Endothelial cell of umbilical vein (primary cell): ENCODE results near the gene PTPN3. TPM values are rescaled to one million over a fixed set of nuclear protein-coding genes. Genes with fewer than 3 reads are reported as not detected.

Experiments
- BruUV-seq: library from RNA; stranded (reverse); fragments of 400-500 nt; replicated peaks from 2 replicates; lab custom pipeline; 2021; lab: Mats Ljungman, UMichigan
- CTCF ChIA-PET: fragments of 300-600, 350-600 bp; sonication (Branson Sonifier 250); formaldehyde crosslinking; loops from one replicate; lab custom pipeline; 2021; ENCODE audit warnings: antibody characterized with exemption, inconsistent platforms; lab: Charles Lee
- POLR2A ChIA-PET: fragments of 300-600, 350-600 bp; sonication (Branson Sonifier 250); formaldehyde crosslinking; loops from one replicate; lab custom pipeline; 2021; ENCODE audit warnings: antibody characterized with exemption, inconsistent platforms; lab: Charles Lee
- DNase-seq: peaks from one replicate; pipeline ENCODE4 v3.0.0-alpha.2; 2011; ENCODE audit warnings: low read depth, low spot score
- FAIRE-seq: peaks from 2 replicates; lab custom pipeline; 2011; peaks lifted over from hg19 to GRCh38; lab: Jason Lieb, UNC
- H2AFZ ChIP-seq: 2 replicates; pipeline ENCODE4 v1.6.0; 2012; ENCODE audit warnings: low read depth, low read length, control low read depth, inconsistent platforms
- H3K27ac ChIP-seq: 2 replicates; pipeline ENCODE4 v1.5.1; 2011; ENCODE audit warnings: low read depth, mild to moderate bottlenecking, control low read depth, low read length, moderate library complexity; ENCODE audit not compliant: insufficient read depth
- H3K27me3 ChIP-seq, 2 experiments: 2 replicates each; pipeline versions ENCODE4 v1.6.0 to v1.6.1; 2011; ENCODE audit warnings: low read length in 2 of 2, mixed read lengths in 1 of 2; ENCODE audit not compliant: control insufficient read depth in 2 of 2, insufficient read depth in 2 of 2
- H3K36me3 ChIP-seq, 2 experiments: 2 replicates in 1 of 2; 3 replicates in 1 of 2; pipeline ENCODE4 v1.5.1; 2011; ENCODE audit warnings: low read length in 2 of 2, mild to moderate bottlenecking in 1 of 2, moderate library complexity in 1 of 2; ENCODE audit not compliant: control insufficient read depth in 2 of 2, insufficient read depth in 2 of 2; ENCODE audit errors: extremely low read depth in 1 of 2
- H3K4me1 ChIP-seq: 3 replicates; pipeline ENCODE4 v1.5.1; 2011; ENCODE audit warnings: mild to moderate bottlenecking, low read length; ENCODE audit not compliant: control insufficient read depth, insufficient read depth; ENCODE audit errors: extremely low read depth
- H3K4me2 ChIP-seq: 2 replicates; pipeline ENCODE4 v1.6.1; 2011; ENCODE audit warnings: low read length, control low read depth, mixed read lengths; ENCODE audit not compliant: insufficient read depth
- H3K4me3 ChIP-seq, 3 experiments: fragments of 200-600 bp in 1 of 3; sonication (generic), shearing (Covaris generic) in 1 of 3; replicated peaks in 1 of 3; 2 replicates each; pipeline ENCODE4 v1.5.1; 2011 to 2016; ENCODE audit warnings: control low read depth in 3 of 3, low read length in 3 of 3, mild to moderate bottlenecking in 2 of 3, inconsistent platforms in 1 of 3, low read depth in 1 of 3, moderate library complexity in 1 of 3; ENCODE audit not compliant: insufficient read depth in 1 of 3
- H3K79me2 ChIP-seq: 2 replicates; pipeline ENCODE4 v1.6.0; 2012; ENCODE audit warnings: low read length, inconsistent platforms; ENCODE audit not compliant: control insufficient read depth, insufficient read depth
- H3K9ac ChIP-seq: replicated peaks from 2 replicates; pipeline ENCODE3; 2011; ENCODE audit warnings: low read length, control low read depth; ENCODE audit not compliant: insufficient read depth; ENCODE audit errors: extremely low read depth
- H3K9me1 ChIP-seq: replicated peaks from 3 replicates; pipeline ENCODE4 v1.6.0; 2011; ENCODE audit warnings: mild to moderate bottlenecking, low read length; ENCODE audit not compliant: control insufficient read depth, insufficient read depth; ENCODE audit errors: extremely low read depth
- H3K9me3 ChIP-seq: replicated peaks from 2 replicates; pipeline ENCODE4 v1.5.1; 2012; ENCODE audit warnings: low read length, inconsistent platforms; ENCODE audit not compliant: control insufficient read depth, insufficient read depth
- H4K20me1 ChIP-seq: replicated peaks from 2 replicates; pipeline ENCODE3; 2011; ENCODE audit warnings: mild to moderate bottlenecking, low read length; ENCODE audit not compliant: control insufficient read depth, insufficient read depth; ENCODE audit errors: extremely low read depth
- CTCF ChIP-seq, 2 donors: IDR thresholded peaks; 1 replicate in 1 of 2; 2 replicates in 1 of 2; pipeline ENCODE4 v1.5.1; 2011; ENCODE audit warnings: low read length in 2 of 2, mild to moderate bottlenecking in 2 of 2, moderate library complexity in 2 of 2, control low read depth in 1 of 2, inconsistent platforms in 1 of 2, low read depth in 1 of 2; ENCODE audit not compliant: insufficient read depth in 1 of 2; ENCODE audit errors: extremely low read depth in 1 of 2
- EZH2 ChIP-seq: IDR thresholded peaks from 2 replicates; pipeline ENCODE4 v1.6.1; 2012; ENCODE audit warnings: borderline replicate concordance, low read depth, mild to moderate bottlenecking, moderate library complexity, low read length, inconsistent platforms; ENCODE audit not compliant: severe bottlenecking
- FOS ChIP-seq: IDR thresholded peaks from 2 replicates; pipeline ENCODE4 v1.6.1; 2011; ENCODE audit warnings: mild to moderate bottlenecking, low read length, moderate library complexity, borderline replicate concordance; ENCODE audit not compliant: insufficient read depth
- GATA2 ChIP-seq: IDR thresholded peaks from 2 replicates; pipeline ENCODE4 v1.7.0; 2011; ENCODE audit warnings: low read depth, mild to moderate bottlenecking, moderate library complexity, mixed read lengths, low read length; ENCODE audit not compliant: insufficient read length, insufficient read depth
- JUN ChIP-seq: IDR thresholded peaks from 2 replicates; pipeline ENCODE4 v1.6.1; 2011; ENCODE audit warnings: borderline replicate concordance, low read depth; ENCODE audit not compliant: insufficient read length, insufficient read depth
- MAX ChIP-seq: IDR thresholded peaks from 2 replicates; pipeline ENCODE4 v1.6.1; 2011; ENCODE audit not compliant: insufficient read depth, insufficient read length
- MYC ChIP-seq: IDR thresholded peaks from one replicate; pipeline ENCODE4 v1.6.1; 2011; ENCODE audit warnings: mild to moderate bottlenecking, low read depth, low read length
- POLR2A ChIP-seq: IDR thresholded peaks from 2 replicates; pipeline ENCODE4 v1.6.1; 2012; ENCODE audit warnings: low read depth, mild to moderate bottlenecking, control low read depth, low read length
- POLR2AphosphoS5 ChIP-seq: IDR thresholded peaks from 2 replicates; pipeline ENCODE4 v1.6.1; 2012; ENCODE audit warnings: low read depth, mild to moderate bottlenecking, control low read depth, low read length, moderate library complexity; ENCODE audit not compliant: insufficient read depth
- dilution Hi-C: fragments of 300-500 bp; cut with MboI; formaldehyde crosslinking; loops from one replicate; pipeline ENCODE4 v1.15.0; 2019; ENCODE audit warnings: low sequenced_read_pairs; ENCODE audit not compliant: extremely low pct_ligation_motif_present
- intact Hi-C: fragments of 100-400 bp; cut with micrococcal nuclease; formaldehyde crosslinking; loops from one replicate; pipeline ENCODE4 v1.10.0; 2022
- polyA plus RNA-seq, 4 experiments: library from polyadenylated mRNA; depleted of rRNA in 3 of 4; stranded (reverse) in 3 of 4; unstranded in 1 of 4; fragments of >200 nt; gene quantifications; 2 replicates each; pipeline versions ENCODE4 v1.2.1 to v1.2.3, GENCODE V29; 2011 to 2012; ENCODE audit warnings: missing spikeins in 1 of 4
- total RNA-seq: library from RNA; stranded (reverse); gene quantifications from 2 replicates; pipeline ENCODE4 v1.2.3, GENCODE V29; 2021

The PTPN3 gene
- total and polyA plus RNA-seq, 2 donors (not counting 3 experiments of a cell fraction or from before 2014, with no cell fraction given): 0.01 TPM; not detected in 1

GRCh38 chr9:109522106-109522505, 24.0 kb upstream of the PTPN3 start:
- Histone ChIP-seq H3K27ac (no peak overlapping the region), H3K36me3 (no peaks in the 10 kb centered on the region), H3K4me2 (no peak overlapping the region), H3K79me2 (no peaks in the 10 kb centered on the region), H2AFZ (no peak overlapping the region), H3K4me1 (no peaks in the 10 kb centered on the region), H3K27me3 (peaks cover 0 to 2% of the 10 kb centered on the region in 2 experiments), H3K4me3 (no peak overlapping the region), H3K9me3 (no peaks in the 10 kb centered on the region), H4K20me1 (no peaks in the 10 kb centered on the region), H3K9ac (no peak overlapping the region), H3K9me1 (no peaks in the 10 kb centered on the region)
- TF ChIP-seq FOS (no peak), POLR2AphosphoS5 (no peak), JUN (no peak), CTCF (IDR thresholded peaks at IDR 0.05; ENCODE audit: extremely low read depth in 1 of 2, insufficient read depth in 1 of 2, low read depth in 1 of 2, low read length in 2 of 2) (no peak), EZH2 (no peak), POLR2A (no peak), GATA2 (no peak), MAX (no peak), MYC (no peak)
- intact Hi-C loops (no loop called here), dilution Hi-C loops (no loop called here)
- no peak for FAIRE-seq
- ChIA-PET POLR2A (no interaction called here), CTCF (interaction anchor here (1.7 to 4.3 kb wide), 2 partner anchors 15 to 82 kb away, joined by 4 to 21 read pairs; no protein-coding TSS in a partner anchor)
- no TSS peak for BruUV-seq
- no peak for DNase-seq
